ENCODE measurements around the gene WDR73.
A peak's percentile ranks its signal among the peaks of the same experiment; 100 is the strongest.
"Not testable (repeated sequence)": the region's sequence is repeated elsewhere in the genome, so short reads cannot be mapped to it uniquely, and the experiment has no call there.

Gene WDR73

GRCh38 chr15:84690342-84690741 lies 36.3 kb upstream of the WDR73 start:
- TF ChIP-seq CTCF (IDR thresholded peaks at IDR 0.05; ENCODE audit: low read depth, low read length), result no peak
- DNase-seq (ENCODE audit: low read depth, low spot score), result no peak
- in situ Hi-C loops (cut with HindIII; ENCODE audit: low sequenced_read_pairs), result no loop called here
- no peak overlapping the region for H3K4me3 ChIP-seq (ENCODE audit: low read depth, low read length)

GRCh38 chr15:84689858-84690257 lies 35.8 kb upstream of the WDR73 start:
- TF ChIP-seq CTCF (IDR thresholded peaks at IDR 0.05; ENCODE audit: low read depth, low read length), result no peak
- in situ Hi-C loops (cut with HindIII; ENCODE audit: low sequenced_read_pairs), result no loop called here

GRCh38 chr15:84686446-84686845 lies 32.4 kb upstream of the WDR73 start:
- in situ Hi-C loops (cut with HindIII; ENCODE audit: low sequenced_read_pairs); DNase-seq (ENCODE audit: low read depth, low spot score); H3K4me3 ChIP-seq (ENCODE audit: low read depth, low read length): not testable (repeated sequence)

More at GRCh38 chr15:84689858-84690257, 35.8 kb upstream of the WDR73 start:
- no peak for DNase-seq (ENCODE audit: low read depth, low spot score)
- no peak overlapping the region for H3K4me3 ChIP-seq (ENCODE audit: low read depth, low read length)

GRCh38 chr15:84685304-84685703 lies 31.2 kb upstream of the WDR73 start:
- in situ Hi-C loops (cut with HindIII; ENCODE audit: low sequenced_read_pairs), result no loop called here
- DNase-seq (ENCODE audit: low read depth, low spot score), result peak; percentile 84

GRCh38 chr15:84684092-84684491 lies 30.0 kb upstream of the WDR73 start:
- in situ Hi-C loops (cut with HindIII; ENCODE audit: low sequenced_read_pairs), result no loop called here
- H3K4me3 ChIP-seq (ENCODE audit: low read depth, low read length), result no peak overlapping the region
- TF ChIP-seq CTCF (IDR thresholded peaks at IDR 0.05; ENCODE audit: low read depth, low read length), result no peak
- peak; percentile 49 for DNase-seq (ENCODE audit: low read depth, low spot score)

More at GRCh38 chr15:84685304-84685703, 31.2 kb upstream of the WDR73 start:
- H3K4me3 ChIP-seq (ENCODE audit: low read depth, low read length), result no peak overlapping the region
- no peak for TF ChIP-seq CTCF (IDR thresholded peaks at IDR 0.05; ENCODE audit: low read depth, low read length)

- H3K4me3 ChIP-seq (ENCODE audit: low read depth, low read length), result no peak overlapping the region
- no peak for TF ChIP-seq CTCF (IDR thresholded peaks at IDR 0.05; ENCODE audit: low read depth, low read length)
- in situ Hi-C loops (cut with HindIII; ENCODE audit: low sequenced_read_pairs), result no loop called here
- DNase-seq (ENCODE audit: low read depth, low spot score), result peak; percentile 64
Observed at GRCh38 chr15:84681831-84682230, 27.7 kb upstream of the WDR73 start.

GRCh38 chr15:84671211-84671610 lies 17.1 kb upstream of the WDR73 start:
- peak; percentile 84 for DNase-seq (ENCODE audit: low read depth, low spot score)
- in situ Hi-C loops (cut with HindIII; ENCODE audit: low sequenced_read_pairs), result no loop called here
- no peak overlapping the region for H3K4me3 ChIP-seq (ENCODE audit: low read depth, low read length)
- TF ChIP-seq CTCF (IDR thresholded peaks at IDR 0.05; ENCODE audit: low read depth, low read length), result no peak

All from astrocyte of the spinal cord (primary cell).